SK-N-SH treated with all-trans-retinoic acid at 6 μM for 48 hours (cell line): ENCODE measurements around the gene ZNF160.

Source experiments
- ATAC-seq: fragments of 200-7000 bp; cut with Tn5 transposase; 3 replicates; pipeline ENCODE4 v1.9.1; 2020; ENCODE audit warnings: mild to moderate bottlenecking, moderate library complexity
- ARNTL ChIP-seq: fragments of 450-650 bp; formaldehyde crosslinking; IDR thresholded peaks from 2 replicates; pipeline ENCODE4 v1.5.0; 2020; ENCODE audit warnings: low read depth, mild to moderate bottlenecking, moderate library complexity, borderline replicate concordance
- BACH2 ChIP-seq: fragments of 250-450 bp; sonication (Bioruptor Pico); IDR thresholded peaks from 2 replicates; pipeline ENCODE4 v1.9.0; 2021; ENCODE audit warnings: mild to moderate bottlenecking, borderline replicate concordance
- CSDC2 ChIP-seq: fragments of 250-450 bp; sonication (Bioruptor Pico); IDR thresholded peaks from 2 replicates; pipeline ENCODE4 v1.5.0; 2020; ENCODE audit warnings: mild to moderate bottlenecking, moderate library complexity
- CSRNP3 ChIP-seq: fragments of 250-450 bp; sonication (Bioruptor Pico); IDR thresholded peaks from 2 replicates; pipeline ENCODE4 v1.5.1; 2021; ENCODE audit warnings: mild to moderate bottlenecking, moderate library complexity
- ESRRG ChIP-seq: fragments of 250-450 bp; sonication (Bioruptor Pico); IDR thresholded peaks from 2 replicates; pipeline ENCODE4 v1.6.1; 2021; ENCODE audit warnings: mild to moderate bottlenecking
- GLIS3 ChIP-seq: fragments of 250-450 bp; sonication (Bioruptor Pico); IDR thresholded peaks from 2 replicates; pipeline ENCODE4 v1.5.0; 2020; ENCODE audit warnings: mild to moderate bottlenecking, moderate library complexity
- ISL1 ChIP-seq: fragments of 250-450 bp; sonication (Bioruptor Pico); IDR thresholded peaks from 2 replicates; pipeline ENCODE4 v2.1.2; 2022; ENCODE audit warnings: mild to moderate bottlenecking, moderate library complexity
- OSR1 ChIP-seq: fragments of 250-450 bp; sonication (Bioruptor Pico); IDR thresholded peaks from 2 replicates; pipeline ENCODE4 v1.8.0; 2022; ENCODE audit warnings: moderate library complexity, mild to moderate bottlenecking, inconsistent platforms
- PPARA ChIP-seq: fragments of 250-450 bp; sonication (Bioruptor Pico); IDR thresholded peaks from 2 replicates; pipeline ENCODE4 v1.5.0; 2020; ENCODE audit warnings: mild to moderate bottlenecking, borderline replicate concordance
- RARB ChIP-seq: fragments of 250-450 bp; sonication (Bioruptor Pico); IDR thresholded peaks from 2 replicates; pipeline ENCODE4 v1.8.0; 2021; ENCODE audit warnings: mild to moderate bottlenecking, moderate library complexity
- SNAI2 ChIP-seq: fragments of 250-450 bp; sonication (Bioruptor Pico); IDR thresholded peaks from 2 replicates; pipeline ENCODE4 v1.5.0; 2020; ENCODE audit warnings: mild to moderate bottlenecking, moderate library complexity
- TCF4 ChIP-seq: fragments of 250-450 bp; sonication (Bioruptor Pico); IDR thresholded peaks from 2 replicates; pipeline ENCODE4 v1.8.0; 2021; ENCODE audit warnings: mild to moderate bottlenecking, moderate library complexity, borderline replicate concordance
- TOX ChIP-seq: fragments of 250-450 bp; sonication (Bioruptor Pico); IDR thresholded peaks from 2 replicates; pipeline ENCODE4 v1.8.0; 2021; ENCODE audit warnings: mild to moderate bottlenecking, moderate library complexity, borderline replicate concordance
- ZC3H10 ChIP-seq: fragments of 250-450 bp; sonication (Bioruptor Pico); IDR thresholded peaks from 2 replicates; pipeline ENCODE4 v1.5.1; 2021; ENCODE audit warnings: mild to moderate bottlenecking, moderate library complexity
- ZFP3 ChIP-seq: fragments of 250-450 bp; sonication (Bioruptor Pico); IDR thresholded peaks from 2 replicates; pipeline ENCODE4 v1.5.0; 2020; ENCODE audit warnings: mild to moderate bottlenecking, moderate library complexity
- ZFP30 ChIP-seq: fragments of 450-650 bp; formaldehyde crosslinking; IDR thresholded peaks from 2 replicates; pipeline ENCODE4 v1.5.0; 2022; ENCODE audit warnings: mild to moderate bottlenecking, moderate library complexity
- ZNF565 ChIP-seq: fragments of 450-650 bp; formaldehyde crosslinking; conservative IDR thresholded peaks from 2 replicates; pipeline ENCODE4 v1.5.0; 2020; ENCODE audit warnings: low read depth, mild to moderate bottlenecking, moderate library complexity
- ZNF70 ChIP-seq: fragments of 450-650 bp; formaldehyde crosslinking; IDR thresholded peaks from 2 replicates; pipeline ENCODE4 v1.5.0; 2020; ENCODE audit warnings: mild to moderate bottlenecking, moderate library complexity
- TF ChIP-seq, protein P1 (sequence below): fragments of 250-450 bp; sonication (Bioruptor Pico); IDR thresholded peaks from 2 replicates; pipeline ENCODE4 v1.5.0; 2020; ENCODE audit warnings: mild to moderate bottlenecking, moderate library complexity
- TF ChIP-seq, protein P2 (sequence below): fragments of 250-450 bp; sonication (Bioruptor Pico); IDR thresholded peaks from 2 replicates; pipeline ENCODE4 v1.5.1; 2020; ENCODE audit warnings: low read depth, mild to moderate bottlenecking, moderate library complexity
- TF ChIP-seq, protein P3 (sequence below): fragments of 250-450 bp; sonication (Bioruptor Pico); IDR thresholded peaks from 2 replicates; pipeline ENCODE4 v1.8.0; 2021; ENCODE audit warnings: low read depth, mild to moderate bottlenecking, moderate library complexity, borderline replicate concordance
- TF ChIP-seq, protein P4 (sequence below): fragments of 250-450 bp; sonication (Bioruptor Pico); IDR thresholded peaks from 2 replicates; pipeline ENCODE4 v1.8.0; 2020; ENCODE audit warnings: mild to moderate bottlenecking, moderate library complexity, borderline replicate concordance

Gene ZNF160

GRCh38 chr19:53094754-53095575, 8.3 kb downstream of the ZNF160 start:
- TF ChIP-seq ZFP30 (CRISPR knock-in tag) (no peak), ZNF70 (CRISPR knock-in tag) (no peak), PPARA (CRISPR knock-in tag) (no peak), BACH2 (CRISPR knock-in tag) (no peak), CSDC2 (CRISPR knock-in tag) (no peak), OSR1 (no peak), ISL1 (CRISPR knock-in tag) (no peak), TCF4 (CRISPR knock-in tag) (no peak), ARNTL (CRISPR knock-in tag) (no peak), ESRRG (CRISPR knock-in tag) (no peak), RARB (CRISPR knock-in tag) (no peak), SNAI2 (CRISPR knock-in tag) (no peak), ZNF565 (CRISPR knock-in tag) (no peak), CSRNP3 (CRISPR knock-in tag) (no peak), GLIS3 (CRISPR knock-in tag) (no peak), ZC3H10 (CRISPR knock-in tag) (no peak)
- TF ChIP-seq, protein P1, sequence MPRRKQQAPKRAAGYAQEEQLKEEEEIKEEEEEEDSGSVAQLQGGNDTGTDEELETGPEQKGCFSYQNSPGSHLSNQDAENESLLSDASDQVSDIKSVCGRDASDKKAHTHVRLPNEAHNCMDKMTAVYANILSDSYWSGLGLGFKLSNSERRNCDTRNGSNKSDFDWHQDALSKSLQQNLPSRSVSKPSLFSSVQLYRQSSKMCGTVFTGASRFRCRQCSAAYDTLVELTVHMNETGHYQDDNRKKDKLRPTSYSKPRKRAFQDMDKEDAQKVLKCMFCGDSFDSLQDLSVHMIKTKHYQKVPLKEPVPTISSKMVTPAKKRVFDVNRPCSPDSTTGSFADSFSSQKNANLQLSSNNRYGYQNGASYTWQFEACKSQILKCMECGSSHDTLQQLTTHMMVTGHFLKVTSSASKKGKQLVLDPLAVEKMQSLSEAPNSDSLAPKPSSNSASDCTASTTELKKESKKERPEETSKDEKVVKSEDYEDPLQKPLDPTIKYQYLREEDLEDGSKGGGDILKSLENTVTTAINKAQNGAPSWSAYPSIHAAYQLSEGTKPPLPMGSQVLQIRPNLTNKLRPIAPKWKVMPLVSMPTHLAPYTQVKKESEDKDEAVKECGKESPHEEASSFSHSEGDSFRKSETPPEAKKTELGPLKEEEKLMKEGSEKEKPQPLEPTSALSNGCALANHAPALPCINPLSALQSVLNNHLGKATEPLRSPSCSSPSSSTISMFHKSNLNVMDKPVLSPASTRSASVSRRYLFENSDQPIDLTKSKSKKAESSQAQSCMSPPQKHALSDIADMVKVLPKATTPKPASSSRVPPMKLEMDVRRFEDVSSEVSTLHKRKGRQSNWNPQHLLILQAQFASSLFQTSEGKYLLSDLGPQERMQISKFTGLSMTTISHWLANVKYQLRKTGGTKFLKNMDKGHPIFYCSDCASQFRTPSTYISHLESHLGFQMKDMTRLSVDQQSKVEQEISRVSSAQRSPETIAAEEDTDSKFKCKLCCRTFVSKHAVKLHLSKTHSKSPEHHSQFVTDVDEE (CRISPR knock-in tag), result no peak
- TF ChIP-seq, protein P2, sequence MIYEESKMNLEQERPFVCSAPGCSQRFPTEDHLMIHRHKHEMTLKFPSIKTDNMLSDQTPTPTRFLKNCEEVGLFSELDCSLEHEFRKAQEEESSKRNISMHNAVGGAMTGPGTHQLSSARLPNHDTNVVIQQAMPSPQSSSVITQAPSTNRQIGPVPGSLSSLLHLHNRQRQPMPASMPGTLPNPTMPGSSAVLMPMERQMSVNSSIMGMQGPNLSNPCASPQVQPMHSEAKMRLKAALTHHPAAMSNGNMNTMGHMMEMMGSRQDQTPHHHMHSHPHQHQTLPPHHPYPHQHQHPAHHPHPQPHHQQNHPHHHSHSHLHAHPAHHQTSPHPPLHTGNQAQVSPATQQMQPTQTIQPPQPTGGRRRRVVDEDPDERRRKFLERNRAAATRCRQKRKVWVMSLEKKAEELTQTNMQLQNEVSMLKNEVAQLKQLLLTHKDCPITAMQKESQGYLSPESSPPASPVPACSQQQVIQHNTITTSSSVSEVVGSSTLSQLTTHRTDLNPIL (CRISPR knock-in tag), result no peak
- TF ChIP-seq, protein P3, sequence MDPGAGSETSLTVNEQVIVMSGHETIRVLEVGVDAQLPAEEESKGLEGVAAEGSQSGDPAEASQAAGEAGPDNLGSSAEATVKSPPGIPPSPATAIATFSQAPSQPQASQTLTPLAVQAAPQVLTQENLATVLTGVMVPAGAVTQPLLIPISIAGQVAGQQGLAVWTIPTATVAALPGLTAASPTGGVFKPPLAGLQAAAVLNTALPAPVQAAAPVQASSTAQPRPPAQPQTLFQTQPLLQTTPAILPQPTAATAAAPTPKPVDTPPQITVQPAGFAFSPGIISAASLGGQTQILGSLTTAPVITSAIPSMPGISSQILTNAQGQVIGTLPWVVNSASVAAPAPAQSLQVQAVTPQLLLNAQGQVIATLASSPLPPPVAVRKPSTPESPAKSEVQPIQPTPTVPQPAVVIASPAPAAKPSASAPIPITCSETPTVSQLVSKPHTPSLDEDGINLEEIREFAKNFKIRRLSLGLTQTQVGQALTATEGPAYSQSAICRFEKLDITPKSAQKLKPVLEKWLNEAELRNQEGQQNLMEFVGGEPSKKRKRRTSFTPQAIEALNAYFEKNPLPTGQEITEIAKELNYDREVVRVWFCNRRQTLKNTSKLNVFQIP (CRISPR knock-in tag), result no peak
- TF ChIP-seq, protein P4, sequence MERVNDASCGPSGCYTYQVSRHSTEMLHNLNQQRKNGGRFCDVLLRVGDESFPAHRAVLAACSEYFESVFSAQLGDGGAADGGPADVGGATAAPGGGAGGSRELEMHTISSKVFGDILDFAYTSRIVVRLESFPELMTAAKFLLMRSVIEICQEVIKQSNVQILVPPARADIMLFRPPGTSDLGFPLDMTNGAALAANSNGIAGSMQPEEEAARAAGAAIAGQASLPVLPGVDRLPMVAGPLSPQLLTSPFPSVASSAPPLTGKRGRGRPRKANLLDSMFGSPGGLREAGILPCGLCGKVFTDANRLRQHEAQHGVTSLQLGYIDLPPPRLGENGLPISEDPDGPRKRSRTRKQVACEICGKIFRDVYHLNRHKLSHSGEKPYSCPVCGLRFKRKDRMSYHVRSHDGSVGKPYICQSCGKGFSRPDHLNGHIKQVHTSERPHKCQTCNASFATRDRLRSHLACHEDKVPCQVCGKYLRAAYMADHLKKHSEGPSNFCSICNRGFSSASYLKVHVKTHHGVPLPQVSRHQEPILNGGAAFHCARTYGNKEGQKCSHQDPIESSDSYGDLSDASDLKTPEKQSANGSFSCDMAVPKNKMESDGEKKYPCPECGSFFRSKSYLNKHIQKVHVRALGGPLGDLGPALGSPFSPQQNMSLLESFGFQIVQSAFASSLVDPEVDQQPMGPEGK, result no peak
- TF ChIP-seq, all 23 proteins: peak for 0

GRCh38 chr19:53092723-53093122, 10.5 kb downstream of the ZNF160 start:
- TF ChIP-seq ZFP3 (CRISPR knock-in tag) (no peak), BACH2 (CRISPR knock-in tag) (no peak), CSDC2 (CRISPR knock-in tag) (no peak), TCF4 (CRISPR knock-in tag) (no peak), ZC3H10 (CRISPR knock-in tag) (no peak), SNAI2 (CRISPR knock-in tag) (no peak), TOX (CRISPR knock-in tag) (no peak), ESRRG (CRISPR knock-in tag) (no peak), ZNF565 (CRISPR knock-in tag) (no peak), RARB (CRISPR knock-in tag) (no peak), CSRNP3 (CRISPR knock-in tag) (no peak), OSR1 (no peak), ISL1 (CRISPR knock-in tag) (no peak), PPARA (CRISPR knock-in tag) (no peak), ARNTL (CRISPR knock-in tag) (no peak), ZNF70 (CRISPR knock-in tag) (no peak), ZFP30 (CRISPR knock-in tag) (no peak)
- TF ChIP-seq, protein P4, result no peak
- TF ChIP-seq, protein P2 (CRISPR knock-in tag), result no peak
- ATAC-seq, result no peak

More at GRCh38 chr19:53094754-53095575, 8.3 kb downstream of the ZNF160 start:
- no peak for ATAC-seq
